Esophagus muscularis mucosa (tissue), 4 donors: ENCODE measurements around the gene ADRA1B. TPM values are rescaled to one million over a fixed set of nuclear protein-coding genes. Genes with fewer than 3 reads are reported as not detected.

Experiments used
- DNase-seq: peaks from one replicate; pipeline ENCODE4 v3.0.0-alpha.2; 2017; ENCODE audit errors: extremely low spot score
- H3K27ac ChIP-seq, 4 donors: fragments of 200-600 bp; sonication (generic); replicated peaks in 1 of 4; 1 replicate in 3 of 4; 2 replicates in 1 of 4; pipeline ENCODE4 v1.5.1; 2016 to 2019; ENCODE audit warnings: mild to moderate bottlenecking in 1 of 4
- H3K27me3 ChIP-seq, 4 donors: fragments of 200-600 bp; sonication (generic); one replicate each; pipeline versions ENCODE4 v1.5.1 to v1.6.0; 2016 to 2019
- H3K36me3 ChIP-seq, 4 donors: fragments of 200-600 bp; sonication (generic); one replicate each; pipeline ENCODE4 v1.5.1; 2016 to 2019
- H3K4me1 ChIP-seq, 4 donors: fragments of 200-600 bp; sonication (generic); one replicate each; pipeline ENCODE4 v1.5.1; 2016 to 2019
- H3K4me3 ChIP-seq, 4 donors: fragments of 200-600 bp; sonication (generic); 1 replicate in 2 of 4; 2 replicates in 2 of 4; pipeline ENCODE4 v1.5.1; 2016 to 2019; ENCODE audit warnings: mild to moderate bottlenecking in 4 of 4, moderate library complexity in 1 of 4
- H3K9me3 ChIP-seq, 4 donors: fragments of 200-600 bp; sonication (generic); 1 replicate in 3 of 4; 2 replicates in 1 of 4; pipeline ENCODE4 v1.5.1; 2016 to 2019
- CTCF ChIP-seq, 3 experiments: fragments of 200-600 bp in 2 of 3; fragments of 450-650 bp in 1 of 3; sonication (generic) in 2 of 3; IDR thresholded peaks; one replicate each; pipeline ENCODE4 v1.5.1; 2017 to 2019; ENCODE audit warnings: antibody characterized with exemption in 3 of 3, mild to moderate bottlenecking in 2 of 3, moderate library complexity in 1 of 3
- EP300 ChIP-seq: sonication (generic); formaldehyde crosslinking; IDR thresholded peaks from one replicate; pipeline ENCODE4 v1.6.1; 2017; ENCODE audit warnings: antibody characterized with exemption
- POLR2A ChIP-seq: fragments of 450-650 bp; IDR thresholded peaks from one replicate; pipeline ENCODE4 v1.6.1; 2017; ENCODE audit warnings: antibody characterized with exemption, moderate library complexity, mild to moderate bottlenecking, low read depth
- POLR2AphosphoS5 ChIP-seq, 2 donors: sonication (generic); formaldehyde crosslinking; IDR thresholded peaks; one replicate each; pipeline ENCODE4 v1.6.1; 2017; ENCODE audit warnings: antibody characterized with exemption in 2 of 2
- WGBS: methylation state at CpG from one replicate; pipeline ENCODE4 v1.1.5; 2018; 5-methylcytosine and 5-hydroxymethylcytosine counted together
- intact Hi-C: fragments of 100-400 bp; cut with DNase I; formaldehyde crosslinking; loops from one replicate; pipeline ENCODE4 v1.15.1; 2023
- total RNA-seq, 4 donors: library from RNA; depleted of rRNA; stranded (reverse); fragments of >200 nt; gene quantifications; one replicate each; pipeline versions ENCODE4 v1.1.0 to v1.2.1, GENCODE V29; 2016

ADRA1B gene
- total RNA-seq, 4 donors from 2014 or later = 1.7 to 3.2 (median 2.6) TPM

GRCh38 chr5:159907689-159908590 lies 8.3 kb upstream of the ADRA1B start:
- no peaks in the 10 kb centered on the region for H3K9me3 ChIP-seq
- no peak overlapping the region for H3K4me3 ChIP-seq
- H3K4me1 ChIP-seq = peaks cover 2 to 20% (median 11%) of the 10 kb centered on the region in 4 donors
- H3K36me3 ChIP-seq = no peaks in the 10 kb centered on the region
- intact Hi-C loops = no loop called here
- DNase-seq = no peak
- H3K27ac ChIP-seq = no peak overlapping the region
- TF ChIP-seq POLR2AphosphoS5 (IDR thresholded peaks at IDR 0.05) = no peak
- no peak for TF ChIP-seq CTCF (IDR thresholded peaks at IDR 0.05)
- TF ChIP-seq EP300 = no peak
- TF ChIP-seq POLR2A = no peak
- 52% methylated on average over 7 of the region's 7 CpGs for WGBS
- H3K27me3 ChIP-seq = peaks cover 0 to 19% (median 0%) of the 10 kb centered on the region in 4 donors

- intact Hi-C loops = no loop called here
- no peak for DNase-seq
- TF ChIP-seq POLR2AphosphoS5 (IDR thresholded peaks at IDR 0.05) (no peak), POLR2A (no peak), EP300 (no peak), CTCF (IDR thresholded peaks at IDR 0.05) (no peak)
- no peak overlapping the region for H3K27ac ChIP-seq
- peaks cover 0 to 19% (median 0%) of the 10 kb centered on the region in 4 donors for H3K27me3 ChIP-seq
- H3K4me1 ChIP-seq = peaks cover 2 to 25% (median 14%) of the 10 kb centered on the region in 4 donors
- H3K4me3 ChIP-seq = no peak overlapping the region
- no peaks in the 10 kb centered on the region for H3K36me3 ChIP-seq
- no peaks in the 10 kb centered on the region for H3K9me3 ChIP-seq
- 58% methylated on average over 3 of the region's 5 CpGs for WGBS
These were observed 7.7 kb upstream of the ADRA1B start for GRCh38 chr5:159908591-159908940.

- TF ChIP-seq EP300 (no peak), POLR2A (no peak), POLR2AphosphoS5 (IDR thresholded peaks at IDR 0.05) (no peak)
- Histone ChIP-seq H3K4me3 (no peak overlapping the region), H3K27ac (no peak overlapping the region), H3K4me1 (peaks cover 2 to 30% (median 14%) of the 10 kb centered on the region in 4 donors), H3K27me3 (peaks cover 0 to 23% (median 0%) of the 10 kb centered on the region in 4 donors), H3K36me3 (no peaks in the 10 kb centered on the region), H3K9me3 (no peaks in the 10 kb centered on the region)
- 83% methylated on average over 3 of the region's 3 CpGs for WGBS
- no peak for DNase-seq
- intact Hi-C loops = no loop called here
These were observed 7.2 kb upstream of the ADRA1B start for GRCh38 chr5:159909126-159909525.

GRCh38 chr5:159910207-159910842 lies 6.0 kb upstream of the ADRA1B start:
- 92% methylated on average over 5 of the region's 5 CpGs for WGBS
- TF ChIP-seq EP300 (no peak), POLR2A (no peak), CTCF (IDR thresholded peaks at IDR 0.05) (no peak), POLR2AphosphoS5 (IDR thresholded peaks at IDR 0.05) (no peak)
- no peak for DNase-seq

GRCh38 chr5:159910843-159911229 lies 5.4 kb upstream of the ADRA1B start:
- peaks cover 0 to 39% (median 3%) of the 10 kb centered on the region in 4 donors for H3K27me3 ChIP-seq
- H3K36me3 ChIP-seq = no peaks in the 10 kb centered on the region
- no peak for TF ChIP-seq POLR2A
- no peak for TF ChIP-seq POLR2AphosphoS5 (IDR thresholded peaks at IDR 0.05)
- no peak for TF ChIP-seq CTCF (IDR thresholded peaks at IDR 0.05)
- TF ChIP-seq EP300 = no peak
- H3K4me3 ChIP-seq = no peak overlapping the region
- no peak overlapping the region for H3K27ac ChIP-seq
- DNase-seq = no peak
- no peaks in the 10 kb centered on the region for H3K9me3 ChIP-seq
- peaks cover 6 to 34% (median 19%) of the 10 kb centered on the region in 4 donors for H3K4me1 ChIP-seq
- intact Hi-C loops = loop anchor here (10.0 kb wide), 1 partner anchor 396 kb away; no protein-coding TSS in a partner anchor
- 73% methylated on average over 2 of the region's 2 CpGs for WGBS

More at GRCh38 chr5:159910207-159910842, 6.0 kb upstream of the ADRA1B start:
- no peak overlapping the region for H3K4me3 ChIP-seq
- H3K9me3 ChIP-seq = no peaks in the 10 kb centered on the region
- H3K27me3 ChIP-seq = peaks cover 0 to 35% (median under 1%) of the 10 kb centered on the region in 4 donors
- H3K4me1 ChIP-seq = peaks cover 2 to 30% (median 14%) of the 10 kb centered on the region in 4 donors
- intact Hi-C loops = loop anchor here (10.0 kb wide), 1 partner anchor 396 kb away; no protein-coding TSS in a partner anchor
- no peaks in the 10 kb centered on the region for H3K36me3 ChIP-seq
- H3K27ac ChIP-seq = no peak overlapping the region
